ENCODE measurements around the gene MRPL18.

GRCh38 chr6:159806021-159806458 is 15.8 kb downstream of the MRPL18 start:
- TF ChIP-seq RAD21 (IDR thresholded peaks at IDR 0.05; ENCODE audit: low read length) (no peak), CEBPB (IDR thresholded peaks at IDR 0.05; ENCODE audit: low read depth, low read length) (no peak), CTCF (conservative IDR thresholded peaks at IDR 0.05; ENCODE audit: low read depth, low read length) (no peak), POLR2A (IDR thresholded peaks at IDR 0.05; ENCODE audit: low read depth, low read length) (no peak), MAFK (IDR thresholded peaks at IDR 0.05; ENCODE audit: low read depth, low read length) (no peak), FOS (IDR thresholded peaks at IDR 0.05; ENCODE audit: low read depth, low read length) (no peak), MAZ (IDR thresholded peaks at IDR 0.05; ENCODE audit: borderline replicate concordance, low read depth, low read length) (no peak), ELK1 (IDR thresholded peaks at IDR 0.05; ENCODE audit: borderline replicate concordance, low read depth, low read length) (no peak), RFX5 (IDR thresholded peaks at IDR 0.05; ENCODE audit: low read depth, low read length) (no peak), MXI1 (IDR thresholded peaks at IDR 0.05; ENCODE audit: borderline replicate concordance, low read depth, low read length) (no peak), CHD1 (IDR thresholded peaks at IDR 0.05; ENCODE audit: low read depth, low read length) (no peak), SMC3 (IDR thresholded peaks at IDR 0.05; ENCODE audit: low read depth, low read length) (no peak), NFE2L2 (IDR thresholded peaks at IDR 0.05; ENCODE audit: low read depth, low read length) (no peak)
